LNCAP (cell line): ENCODE data around the gene ANKDD1B.

ENCODE experiments used
- CTCF ChIP-seq: fragments of 450-650 bp; IDR thresholded peaks from 2 replicates; pipeline ENCODE4 v1.5.1; 2017; ENCODE audit warnings: mild to moderate bottlenecking

The ANKDD1B gene

DNA sequence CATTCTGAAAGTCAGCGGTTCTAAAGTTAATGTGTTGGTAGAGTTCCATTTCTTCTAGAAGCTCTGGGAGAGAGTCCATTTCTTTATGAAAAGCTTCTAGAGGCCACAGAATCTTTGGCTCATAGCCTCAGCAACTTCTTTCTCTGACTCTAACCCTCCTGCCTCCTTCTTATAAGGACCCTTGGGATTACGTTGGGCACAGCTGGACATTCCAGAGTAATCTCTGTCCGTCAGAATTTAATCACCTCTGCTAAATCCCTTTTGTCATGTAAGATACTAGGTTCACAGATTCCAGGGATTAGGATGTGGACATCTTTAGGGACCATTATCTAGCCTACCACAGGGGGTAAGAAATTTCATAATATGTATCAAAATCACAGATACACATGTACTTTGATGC, 22.6 kb upstream of the ANKDD1B start:
- TF ChIP-seq CTCF = no peak

GRCh38 chr5:75600535-75600934, 10.7 kb upstream of the ANKDD1B start:
- no peak for TF ChIP-seq CTCF

DNA sequence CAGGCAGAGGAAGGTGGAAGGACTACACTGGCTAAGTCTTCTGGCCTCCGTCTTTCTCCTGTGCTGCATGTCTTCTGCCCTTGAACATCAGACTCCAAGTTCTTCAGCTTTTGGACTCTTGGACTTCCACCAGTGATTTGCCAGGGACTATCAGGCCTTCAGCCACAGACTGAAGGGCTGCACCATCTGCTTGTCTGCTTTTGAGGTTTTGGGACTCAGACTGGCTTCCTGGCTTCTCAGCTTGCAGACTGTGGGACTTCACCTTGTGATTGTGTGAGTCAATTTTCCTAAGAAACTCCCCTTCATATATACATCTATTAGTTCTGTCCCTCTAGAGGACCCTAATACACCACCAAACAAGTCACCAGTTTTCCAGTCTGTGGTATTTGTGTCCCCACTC, 9.7 kb upstream of the ANKDD1B start:
- no peak for TF ChIP-seq CTCF

GRCh38 chr5:75601996-75602395, 9.3 kb upstream of the ANKDD1B start:
- no peak for TF ChIP-seq CTCF

- TF ChIP-seq CTCF = no peak
These were observed 7.9 kb upstream of the ANKDD1B start for GRCh38 chr5:75603371-75603770.

DNA sequence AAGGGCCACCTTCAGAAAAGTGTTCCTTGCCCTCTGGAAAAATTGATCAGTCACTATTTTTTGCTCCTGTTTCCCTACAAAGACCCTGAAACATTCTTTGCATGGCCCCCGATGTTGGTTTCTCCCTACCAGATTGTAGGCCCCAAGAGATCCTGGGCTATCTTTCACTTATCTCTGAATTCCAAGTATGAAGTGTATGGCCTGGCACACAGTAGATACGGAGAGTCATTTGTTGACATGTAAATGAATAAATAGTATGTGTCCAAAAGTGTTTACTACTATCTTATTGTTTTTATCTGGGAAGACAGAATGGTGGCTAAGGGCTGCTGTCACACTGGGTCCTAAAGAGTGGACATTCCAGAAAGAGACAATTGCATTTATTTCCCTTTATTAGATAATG, 7.4 kb upstream of the ANKDD1B start:
- no peak for TF ChIP-seq CTCF

GRCh38 chr5:75608870-75609269, 2.4 kb upstream of the ANKDD1B start:
- TF ChIP-seq CTCF = no peak

GRCh38 chr5:75610201-75610600, 1.1 kb upstream of the ANKDD1B start:
- TF ChIP-seq CTCF = no peak
